ENCODE measurements around the gene NOTCH1. TPM values are rescaled to one million over a fixed set of nuclear protein-coding genes. Genes with fewer than 3 reads are reported as not detected.

Gene NOTCH1
- total and polyA plus RNA-seq, 2 donors (not counting 1 experiment from before 2014, with no cell fraction given), result 3.3 to 10.9 TPM

- no peaks in the 10 kb centered on the region for H3K27me3 ChIP-seq (ENCODE audit: control insufficient read depth, insufficient read depth, low read length)
- H3K9ac ChIP-seq (ENCODE audit: insufficient read depth, low read length), result no peak overlapping the region
- peaks cover 4% of the 10 kb centered on the region for H3K4me1 ChIP-seq (ENCODE audit: control insufficient read depth, extremely low read depth, insufficient read depth, low read length)
- H3K79me2 ChIP-seq (ENCODE audit: control insufficient read depth, insufficient read depth, low read length), result peaks cover 61% of the 10 kb centered on the region
- H3K27ac ChIP-seq (ENCODE audit: insufficient read depth, low read length), result no peak overlapping the region
- H3K4me3 ChIP-seq (replicated peaks in 1 of 4; ENCODE audit: control extremely low read depth in 1 of 4, insufficient read depth in 1 of 4, low read depth in 3 of 4, low read length in 4 of 4), result no peak overlapping the region
- TF ChIP-seq EZH2 (IDR thresholded peaks at IDR 0.05; ENCODE audit: low read length, missing control alignments) (no peak), CTCF (conservative IDR thresholded peaks at IDR 0.05 in 1 of 2, IDR thresholded peaks at IDR 0.05 in 1 of 2; ENCODE audit: low read depth in 1 of 2, low read length in 2 of 2) (no peak)
- peaks cover 12% of the 10 kb centered on the region for H3K36me3 ChIP-seq (ENCODE audit: control insufficient read depth, insufficient read depth, low read length)
- DNase-seq (ENCODE audit: low read depth in 2 of 2), result peak in 1 of 2 donors; percentile 42
- no peak overlapping the region for H3K4me2 ChIP-seq (ENCODE audit: extremely low read depth, insufficient read depth, low read length)
- H4K20me1 ChIP-seq (ENCODE audit: control insufficient read depth, extremely low read depth, insufficient read depth, low read length), result no peaks in the 10 kb centered on the region
- no peak overlapping the region for H2AFZ ChIP-seq (ENCODE audit: low read length)
- H3K9me3 ChIP-seq (ENCODE audit: control insufficient read depth, insufficient read depth, low read depth, low read length), result no peaks in the 10 kb centered on the region
Observed at GRCh38 chr9:136537896-136538598, 7.8 kb downstream of the NOTCH1 start.

- Histone ChIP-seq H3K27ac (ENCODE audit: insufficient read depth, low read length) (no peak overlapping the region), H3K4me2 (ENCODE audit: extremely low read depth, insufficient read depth, low read length) (no peak overlapping the region), H3K9ac (ENCODE audit: insufficient read depth, low read length) (no peak overlapping the region), H2AFZ (ENCODE audit: low read length) (no peak overlapping the region), H3K4me3 (replicated peaks in 1 of 4; ENCODE audit: control extremely low read depth in 1 of 4, insufficient read depth in 1 of 4, low read depth in 3 of 4, low read length in 4 of 4) (no peak overlapping the region), H3K4me1 (ENCODE audit: control insufficient read depth, extremely low read depth, insufficient read depth, low read length) (peaks cover 4% of the 10 kb centered on the region), H3K36me3 (ENCODE audit: control insufficient read depth, insufficient read depth, low read length) (peaks cover 12% of the 10 kb centered on the region), H3K9me3 (ENCODE audit: control insufficient read depth, insufficient read depth, low read depth, low read length) (no peaks in the 10 kb centered on the region), H3K27me3 (ENCODE audit: control insufficient read depth, insufficient read depth, low read length) (no peaks in the 10 kb centered on the region), H4K20me1 (ENCODE audit: control insufficient read depth, extremely low read depth, insufficient read depth, low read length) (no peaks in the 10 kb centered on the region), H3K79me2 (ENCODE audit: control insufficient read depth, insufficient read depth, low read length) (peaks cover 57% of the 10 kb centered on the region)
- TF ChIP-seq EZH2 (IDR thresholded peaks at IDR 0.05; ENCODE audit: low read length, missing control alignments) (no peak), CTCF (conservative IDR thresholded peaks at IDR 0.05 in 1 of 2, IDR thresholded peaks at IDR 0.05 in 1 of 2; ENCODE audit: low read depth in 1 of 2, low read length in 2 of 2) (no peak)
- no peak for DNase-seq (ENCODE audit: low read depth in 2 of 2)
Observed at GRCh38 chr9:136537411-136537810, 8.4 kb downstream of the NOTCH1 start.

- TF ChIP-seq CTCF (conservative IDR thresholded peaks at IDR 0.05 in 1 of 2, IDR thresholded peaks at IDR 0.05 in 1 of 2; ENCODE audit: low read depth in 1 of 2, low read length in 2 of 2) (no peak), EZH2 (IDR thresholded peaks at IDR 0.05; ENCODE audit: low read length, missing control alignments) (no peak)
- H3K27ac ChIP-seq (ENCODE audit: insufficient read depth, low read length), result no peak overlapping the region
- H3K79me2 ChIP-seq (ENCODE audit: control insufficient read depth, insufficient read depth, low read length), result peaks cover 52% of the 10 kb centered on the region
- peaks cover 4% of the 10 kb centered on the region for H3K4me1 ChIP-seq (ENCODE audit: control insufficient read depth, extremely low read depth, insufficient read depth, low read length)
- no peak overlapping the region for H3K4me2 ChIP-seq (ENCODE audit: extremely low read depth, insufficient read depth, low read length)
- no peak for DNase-seq (ENCODE audit: low read depth in 2 of 2)
- H4K20me1 ChIP-seq (ENCODE audit: control insufficient read depth, extremely low read depth, insufficient read depth, low read length), result no peaks in the 10 kb centered on the region
- H3K27me3 ChIP-seq (ENCODE audit: control insufficient read depth, insufficient read depth, low read length), result no peaks in the 10 kb centered on the region
- no peaks in the 10 kb centered on the region for H3K9me3 ChIP-seq (ENCODE audit: control insufficient read depth, insufficient read depth, low read depth, low read length)
- H2AFZ ChIP-seq (ENCODE audit: low read length), result no peak overlapping the region
- no peak overlapping the region for H3K9ac ChIP-seq (ENCODE audit: insufficient read depth, low read length)
- peaks cover 12% of the 10 kb centered on the region for H3K36me3 ChIP-seq (ENCODE audit: control insufficient read depth, insufficient read depth, low read length)
- no peak overlapping the region for H3K4me3 ChIP-seq (replicated peaks in 1 of 4; ENCODE audit: control extremely low read depth in 1 of 4, insufficient read depth in 1 of 4, low read depth in 3 of 4, low read length in 4 of 4)
Observed at GRCh38 chr9:136536721-136537241, 9.1 kb downstream of the NOTCH1 start.
